ENCODE results near the gene APBA1.

APBA1 gene

DNA sequence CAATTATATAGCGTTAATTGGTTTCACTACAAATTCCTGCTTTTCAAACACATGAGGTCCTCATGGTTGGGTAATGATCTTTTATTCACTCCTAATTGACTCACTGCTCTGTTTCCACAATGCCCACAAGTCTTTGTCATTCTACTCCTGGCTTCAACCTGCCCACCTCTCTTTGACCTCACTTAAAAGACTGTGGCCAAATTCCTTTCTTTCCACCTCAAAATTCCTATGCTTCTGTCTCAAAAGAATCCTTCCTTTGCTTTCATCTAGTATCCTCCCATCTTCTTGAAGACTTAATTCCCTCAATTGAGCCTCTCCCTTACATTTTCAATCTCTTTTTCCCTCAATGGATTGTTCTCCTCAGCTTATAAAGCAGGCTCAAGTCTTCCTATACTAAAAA, 4.9 kb downstream of the APBA1 start:
- in situ Hi-C loops (cut with MboI; ENCODE audit: low pct_unique_long_range_greater_than_20kb, low sequenced_read_pairs), result loop anchor here (25.0 kb wide), 1 partner anchor 245 kb away; no protein-coding TSS in a partner anchor
- DNase-seq, result no peak

DNA sequence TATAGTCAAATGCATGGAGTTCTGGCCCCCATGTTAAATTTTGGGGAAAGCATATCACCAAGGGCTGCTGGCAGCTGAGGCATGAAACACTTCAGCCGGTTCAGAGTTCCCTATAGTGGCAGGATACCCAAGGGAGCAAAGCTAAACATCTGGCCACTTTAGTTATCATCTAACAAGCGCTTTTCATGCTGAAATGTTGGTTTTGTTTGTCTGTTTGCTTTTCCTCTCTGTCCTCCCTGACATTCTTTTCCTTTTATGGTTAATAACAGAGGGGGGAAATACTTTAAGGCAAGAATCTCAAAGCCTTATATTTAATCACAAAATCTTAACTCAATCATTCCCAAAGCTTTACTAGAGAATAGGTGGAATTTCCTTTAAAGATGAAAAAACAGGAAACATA, 11.9 kb downstream of the APBA1 start:
- no peak for DNase-seq
- in situ Hi-C loops (cut with MboI; ENCODE audit: low pct_unique_long_range_greater_than_20kb, low sequenced_read_pairs), result loop anchor here (25.0 kb wide), 1 partner anchor 252 kb away; no protein-coding TSS in a partner anchor

DNA sequence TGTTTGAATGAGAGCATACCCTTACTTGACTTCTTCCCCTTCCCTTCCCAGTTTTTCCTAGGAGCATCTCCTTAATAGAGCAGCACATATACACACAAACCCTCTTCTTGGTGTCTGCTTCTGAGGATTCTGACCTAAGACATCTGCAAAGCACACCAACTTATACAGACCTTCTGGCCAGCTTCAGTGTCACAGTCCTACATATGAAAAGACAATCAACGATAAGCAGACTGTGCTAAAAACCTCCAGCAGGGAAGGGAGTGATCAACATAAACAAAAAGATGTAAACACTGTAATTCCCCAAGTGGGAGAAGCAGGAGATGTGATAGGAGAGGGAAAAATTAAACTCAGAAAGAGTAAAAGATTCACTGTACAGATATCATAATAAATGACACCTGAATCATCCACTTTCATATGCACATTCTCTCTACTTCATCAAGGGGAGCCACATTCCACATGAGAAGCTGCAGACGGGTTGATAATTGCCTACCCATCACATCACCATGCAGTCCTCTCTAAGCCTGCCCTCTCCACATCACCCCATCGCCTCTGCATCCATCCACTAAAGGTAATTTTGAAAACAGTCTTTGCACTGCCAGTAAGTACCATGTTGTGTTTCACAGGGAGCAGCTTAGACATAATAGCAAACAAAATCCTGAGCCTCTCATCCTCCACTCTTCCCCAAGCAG, 13.0 kb downstream of the APBA1 start:
- DNase-seq, result no peak

DNA sequence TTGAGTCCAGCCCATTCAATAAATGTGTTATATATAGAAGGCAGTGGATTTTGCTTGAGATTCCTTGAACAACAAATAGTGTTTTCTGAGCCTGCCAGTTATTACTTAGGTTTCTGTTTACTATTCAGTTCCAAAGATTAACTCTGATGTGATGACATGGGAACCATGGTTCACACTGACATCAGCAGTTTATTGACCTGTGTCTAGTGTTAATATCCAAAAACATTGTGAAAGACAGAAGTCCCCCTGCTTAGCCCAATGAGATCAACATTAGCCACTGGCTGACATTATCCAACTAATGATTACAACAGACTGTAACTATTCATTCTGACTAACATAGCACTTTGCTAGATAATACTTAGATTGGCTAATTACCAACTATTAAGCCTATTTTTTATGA, 14.9 kb downstream of the APBA1 start:
- no peak for DNase-seq

More for the DNA sequence above, 13.0 kb downstream of the APBA1 start:
- in situ Hi-C loops (cut with MboI; ENCODE audit: low pct_unique_long_range_greater_than_20kb, low sequenced_read_pairs), result loop anchor here (25.0 kb wide), 1 partner anchor 253 kb away; no protein-coding TSS in a partner anchor

DNA sequence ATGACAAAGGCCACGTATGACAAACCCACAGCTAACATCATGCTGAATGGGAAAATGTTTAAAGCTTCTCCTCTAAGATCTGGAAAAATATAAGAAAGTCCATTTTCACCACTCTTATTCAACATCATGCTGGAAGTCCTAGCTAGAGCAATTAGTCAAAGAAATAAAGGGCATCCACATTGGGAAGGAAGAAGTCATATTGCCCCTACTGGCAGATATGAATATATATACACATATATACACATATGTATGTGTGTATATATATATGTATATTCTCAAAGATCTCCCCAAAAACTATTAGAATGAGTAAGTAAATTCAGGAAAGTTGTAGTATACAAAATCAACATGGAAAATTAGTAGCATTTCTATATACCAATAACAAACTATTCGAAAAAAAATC, 17.1 kb downstream of the APBA1 start:
- no peak for DNase-seq
- in situ Hi-C loops (cut with MboI; ENCODE audit: low pct_unique_long_range_greater_than_20kb, low sequenced_read_pairs), result loop anchor here (25.0 kb wide), 1 partner anchor 257 kb away; no protein-coding TSS in a partner anchor

More for the DNA sequence above, 14.9 kb downstream of the APBA1 start:
- in situ Hi-C loops (cut with MboI; ENCODE audit: low pct_unique_long_range_greater_than_20kb, low sequenced_read_pairs), result loop anchor here (25.0 kb wide), 1 partner anchor 255 kb away; no protein-coding TSS in a partner anchor

DNA sequence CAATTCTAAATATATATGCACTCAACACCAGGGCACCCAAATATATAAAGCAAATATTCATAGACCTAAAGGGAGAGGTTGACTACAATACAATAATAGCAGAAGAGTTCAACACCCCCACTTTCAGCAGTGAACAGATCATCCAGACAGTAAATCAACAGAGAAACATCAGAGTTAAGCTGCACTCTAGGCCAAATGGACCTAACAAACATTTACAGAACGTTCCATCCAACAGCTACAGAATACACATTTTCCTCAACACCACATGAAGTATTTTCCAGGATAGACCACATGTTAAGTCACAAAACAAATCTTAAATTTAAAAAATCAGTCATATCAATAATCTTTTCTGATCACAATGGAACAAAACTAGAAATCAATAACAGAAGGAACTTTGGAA, 18.9 kb downstream of the APBA1 start:
- no peak for DNase-seq
- in situ Hi-C loops (cut with MboI; ENCODE audit: low pct_unique_long_range_greater_than_20kb, low sequenced_read_pairs), result loop anchor here (25.0 kb wide), 1 partner anchor 259 kb away; no protein-coding TSS in a partner anchor

DNA sequence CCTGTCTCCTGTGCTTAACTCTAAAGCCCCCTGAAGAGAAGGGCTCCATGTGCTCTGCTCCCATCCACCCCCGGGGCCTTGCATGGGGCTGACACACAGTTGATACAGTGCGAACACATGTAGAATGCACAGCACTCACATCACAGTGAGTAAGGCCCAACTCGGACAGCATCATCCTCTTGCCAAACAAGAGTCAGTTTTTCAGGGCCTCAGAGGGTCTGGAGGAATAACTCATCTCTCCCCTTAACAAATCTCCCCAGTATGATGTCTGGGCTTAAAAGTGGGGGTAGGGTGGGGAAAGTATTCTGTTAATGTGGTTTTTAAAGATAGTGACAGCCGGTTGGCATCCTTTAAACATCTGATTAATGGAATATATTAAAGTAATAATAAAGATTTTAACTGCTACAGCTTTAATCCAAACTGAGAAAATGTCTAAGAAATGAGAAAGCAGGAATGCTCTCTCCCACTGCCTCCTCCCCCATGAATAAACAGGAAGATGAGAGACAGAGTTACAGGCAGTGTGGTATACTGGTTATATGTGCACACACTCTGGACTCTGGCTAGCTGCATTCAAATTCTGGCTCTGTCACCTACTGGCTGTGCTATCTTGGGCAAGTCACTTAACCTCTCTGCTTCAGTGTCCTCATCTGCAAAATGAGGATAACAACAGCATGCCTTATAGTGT, 22.5 kb downstream of the APBA1 start:
- DNase-seq, result no peak
- in situ Hi-C loops (cut with MboI; ENCODE audit: low pct_unique_long_range_greater_than_20kb, low sequenced_read_pairs), result loop anchor here (25.0 kb wide), 1 partner anchor 263 kb away; no protein-coding TSS in a partner anchor

DNA sequence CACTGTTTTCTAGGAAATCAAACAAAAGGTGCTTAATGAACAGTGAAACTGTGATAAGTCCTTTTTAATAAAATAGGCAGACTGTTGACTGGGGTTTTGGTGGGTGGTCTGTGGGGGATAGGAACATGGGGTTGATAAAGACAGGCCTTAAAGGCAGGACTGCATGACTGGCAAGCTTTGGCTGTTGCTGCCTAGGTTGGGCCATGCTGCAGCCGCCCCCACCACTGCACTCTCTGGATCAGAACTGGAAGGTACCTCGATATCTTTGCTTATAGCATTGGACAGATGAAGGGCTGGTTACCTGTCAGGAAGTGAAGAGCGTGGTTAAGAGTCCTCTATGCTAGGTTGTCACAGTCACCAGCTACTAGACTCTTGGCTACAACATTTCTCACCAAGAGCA, 24.4 kb downstream of the APBA1 start:
- in situ Hi-C loops (cut with MboI; ENCODE audit: low pct_unique_long_range_greater_than_20kb, low sequenced_read_pairs), result no loop called here
- no peak for DNase-seq

DNA sequence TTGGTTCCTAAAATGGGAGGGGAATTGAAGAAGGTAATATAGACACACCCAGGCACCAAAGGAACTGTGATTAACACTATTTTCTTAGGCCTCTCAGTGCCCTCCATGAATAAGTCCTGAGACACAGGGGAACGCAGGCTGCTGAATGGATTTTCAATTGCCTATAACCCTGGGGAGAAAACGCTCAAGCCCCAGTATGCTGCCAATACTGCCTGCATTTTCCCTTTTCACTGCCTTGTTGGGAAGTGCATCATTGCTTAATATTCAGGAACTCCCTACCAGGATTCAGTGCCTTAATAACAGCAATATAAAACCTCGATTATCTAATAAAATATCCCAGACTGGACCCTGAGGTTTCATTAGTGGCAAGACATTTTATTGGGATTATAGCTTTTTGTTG, 25.4 kb downstream of the APBA1 start:
- in situ Hi-C loops (cut with MboI; ENCODE audit: low pct_unique_long_range_greater_than_20kb, low sequenced_read_pairs), result no loop called here
- no peak for DNase-seq

DNA sequence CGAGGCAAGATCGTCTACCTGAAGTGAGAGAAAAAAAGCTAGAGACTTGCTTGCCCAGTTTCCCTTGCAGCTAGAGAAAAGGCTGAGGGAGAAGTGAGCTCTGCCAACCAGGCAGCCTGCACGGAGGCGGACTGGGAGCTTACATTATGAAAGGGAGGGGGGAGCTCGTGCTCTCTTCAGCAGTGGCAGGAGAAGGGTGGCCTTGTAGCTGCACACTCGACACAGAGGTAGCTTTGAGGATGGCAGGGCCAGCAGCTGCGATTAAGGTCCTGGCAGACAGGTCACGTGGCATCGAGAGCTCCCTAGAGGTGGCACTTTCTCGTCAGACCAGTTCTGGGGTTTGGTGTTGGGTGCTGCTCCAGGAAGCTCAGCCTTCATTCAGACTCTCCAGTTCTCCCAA, 26.7 kb downstream of the APBA1 start:
- DNase-seq, result no peak
- in situ Hi-C loops (cut with MboI; ENCODE audit: low pct_unique_long_range_greater_than_20kb, low sequenced_read_pairs), result no loop called here

DNA sequence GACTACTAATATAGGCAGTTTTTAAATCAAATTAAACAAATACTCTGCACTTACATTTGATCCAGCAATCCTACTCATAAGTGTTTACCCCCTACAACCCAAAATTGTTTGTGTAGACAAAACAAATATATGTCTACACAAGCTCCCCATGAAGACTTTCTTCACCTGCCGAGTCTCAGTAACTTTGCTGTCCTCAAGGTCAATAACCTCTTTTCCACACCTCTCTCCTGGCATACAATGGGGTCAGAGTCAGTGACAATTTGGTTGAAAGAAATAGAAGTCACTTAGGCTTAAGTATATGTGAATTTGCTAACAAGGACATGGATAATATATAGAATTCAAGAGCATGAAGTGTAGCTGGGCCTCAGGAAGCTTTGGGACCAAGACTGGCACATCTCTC, 29.1 kb downstream of the APBA1 start:
- DNase-seq, result no peak
- in situ Hi-C loops (cut with MboI; ENCODE audit: low pct_unique_long_range_greater_than_20kb, low sequenced_read_pairs), result no loop called here

DNA sequence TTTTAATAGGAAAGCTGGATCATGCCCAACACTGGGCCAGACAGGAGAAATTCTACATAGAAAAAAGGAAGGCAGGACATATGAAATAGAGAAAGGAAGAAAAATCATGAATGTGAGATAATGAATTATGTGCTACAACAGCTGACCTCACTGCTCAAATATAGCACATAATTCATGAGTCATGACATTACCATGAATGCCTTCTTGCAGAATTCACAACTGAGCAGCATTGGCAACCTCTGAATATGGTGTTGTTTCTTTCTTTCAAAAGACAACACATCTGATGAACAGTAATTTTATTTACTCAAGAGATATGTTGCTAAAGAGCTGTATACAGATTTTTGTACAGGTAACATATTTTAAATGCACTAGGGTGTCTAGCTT, 34.4 kb downstream of the APBA1 start:
- DNase-seq, result no peak
- in situ Hi-C loops (cut with MboI; ENCODE audit: low pct_unique_long_range_greater_than_20kb, low sequenced_read_pairs), result no loop called here

DNA sequence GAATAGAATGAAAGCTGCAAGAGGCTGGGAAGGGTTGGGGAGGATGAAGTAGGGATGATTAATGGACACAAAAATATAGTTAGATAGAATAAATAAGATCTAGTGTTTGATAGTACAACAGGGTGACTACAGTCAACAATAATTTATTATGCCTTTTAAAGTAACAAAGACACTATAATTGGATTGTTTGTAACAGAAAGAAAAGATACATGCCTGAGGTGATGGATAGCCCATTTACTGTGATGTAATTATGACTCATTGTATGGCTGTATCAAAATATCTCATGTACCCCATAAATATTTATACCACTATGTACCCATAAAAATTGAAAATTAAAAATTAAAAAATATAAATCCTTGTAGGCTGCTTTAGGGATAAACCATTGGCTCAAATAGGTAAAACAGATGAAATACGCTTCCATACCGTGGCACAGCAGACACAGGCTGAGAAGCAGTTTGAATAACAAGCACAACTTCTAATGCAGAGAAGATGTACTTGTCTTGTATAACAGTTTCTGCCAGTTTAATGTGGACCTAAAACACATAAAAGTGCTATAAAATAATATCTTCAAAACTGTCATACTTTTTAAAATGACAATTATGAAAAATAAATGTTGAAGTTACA, 34.9 kb downstream of the APBA1 start:
- in situ Hi-C loops (cut with MboI; ENCODE audit: low pct_unique_long_range_greater_than_20kb, low sequenced_read_pairs), result no loop called here
- no peak for DNase-seq

DNA sequence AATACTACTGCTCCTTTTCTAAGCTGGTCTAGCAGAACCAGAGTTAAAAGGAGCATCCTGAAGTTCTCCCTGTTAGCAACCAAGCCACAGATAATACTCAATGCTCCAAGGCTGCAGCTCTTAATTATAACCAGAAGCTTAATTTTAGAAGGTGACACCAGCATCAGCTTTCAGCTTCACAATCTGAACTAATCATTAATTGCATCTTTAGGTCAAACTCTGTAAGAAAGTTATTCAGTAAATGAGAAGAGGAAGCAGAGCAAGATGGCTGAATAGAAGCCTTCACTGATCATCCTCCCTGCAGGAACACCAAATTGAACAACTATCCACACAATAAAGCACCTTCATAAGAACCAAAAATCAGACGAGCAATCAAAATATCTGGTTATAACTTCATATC, 38.5 kb downstream of the APBA1 start:
- no peak for DNase-seq
- in situ Hi-C loops (cut with MboI; ENCODE audit: low pct_unique_long_range_greater_than_20kb, low sequenced_read_pairs), result no loop called here

DNA sequence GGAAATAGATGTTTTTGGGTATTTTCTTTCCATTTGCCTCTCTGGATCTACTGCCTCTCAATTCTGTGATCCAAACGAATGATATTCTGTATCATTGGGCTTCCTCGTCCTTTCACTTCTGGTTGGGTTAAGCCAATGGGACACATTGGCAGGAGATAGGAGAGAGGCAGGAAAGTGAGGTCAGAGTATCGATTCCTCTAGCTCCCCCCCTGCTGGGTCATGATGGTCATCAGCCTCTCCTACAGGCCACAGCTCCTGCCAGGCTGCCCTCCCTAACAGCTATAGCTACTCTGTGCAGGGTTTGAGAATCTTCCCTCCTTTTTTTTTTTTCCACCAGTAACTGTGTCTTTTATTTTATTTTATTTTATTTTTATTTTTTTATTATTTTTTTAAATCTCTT, 39.4 kb downstream of the APBA1 start:
- DNase-seq, result no peak
- in situ Hi-C loops (cut with MboI; ENCODE audit: low pct_unique_long_range_greater_than_20kb, low sequenced_read_pairs), result no loop called here

DNA sequence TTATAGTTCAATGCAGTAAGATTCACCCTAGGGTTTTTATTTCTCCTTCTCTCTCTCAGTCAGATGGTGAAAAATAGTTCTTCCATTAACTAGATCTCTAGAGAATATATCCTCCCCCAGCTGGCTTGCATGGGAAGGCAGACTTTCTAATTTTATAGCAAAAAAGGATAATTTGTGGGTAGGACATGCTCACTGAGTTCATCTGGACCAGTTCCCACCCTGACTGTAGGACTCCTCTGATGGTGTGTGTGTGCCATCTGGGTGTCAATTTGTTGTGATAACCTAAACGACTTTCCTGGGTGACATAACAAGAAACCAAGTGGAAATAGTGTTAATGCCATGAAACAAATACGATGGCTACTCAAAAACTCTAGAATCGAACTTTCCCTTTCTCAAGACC, 44.9 kb downstream of the APBA1 start:
- in situ Hi-C loops (cut with MboI; ENCODE audit: low pct_unique_long_range_greater_than_20kb, low sequenced_read_pairs), result no loop called here
- no peak for DNase-seq

DNA sequence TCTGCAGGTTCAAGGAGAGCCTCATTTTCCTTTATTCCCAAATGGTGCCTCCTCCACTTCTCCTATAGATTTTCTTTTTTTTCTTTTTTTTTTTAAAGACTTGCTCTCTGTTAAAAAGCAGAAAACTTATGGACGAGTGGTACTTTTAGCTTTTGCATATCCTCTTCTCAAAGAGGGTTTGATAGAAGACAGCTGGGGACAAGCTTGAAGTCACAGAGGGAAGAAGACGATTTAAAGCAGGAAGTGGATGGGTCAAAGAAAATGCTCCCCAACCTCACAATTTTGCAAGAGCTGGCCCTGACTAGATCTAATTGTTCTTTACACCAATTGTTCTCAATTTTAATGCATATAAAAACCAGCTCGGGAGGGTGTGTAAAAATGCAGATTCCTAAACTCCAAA, 48.9 kb downstream of the APBA1 start:
- no peak for DNase-seq
- in situ Hi-C loops (cut with MboI; ENCODE audit: low pct_unique_long_range_greater_than_20kb, low sequenced_read_pairs), result no loop called here

DNA sequence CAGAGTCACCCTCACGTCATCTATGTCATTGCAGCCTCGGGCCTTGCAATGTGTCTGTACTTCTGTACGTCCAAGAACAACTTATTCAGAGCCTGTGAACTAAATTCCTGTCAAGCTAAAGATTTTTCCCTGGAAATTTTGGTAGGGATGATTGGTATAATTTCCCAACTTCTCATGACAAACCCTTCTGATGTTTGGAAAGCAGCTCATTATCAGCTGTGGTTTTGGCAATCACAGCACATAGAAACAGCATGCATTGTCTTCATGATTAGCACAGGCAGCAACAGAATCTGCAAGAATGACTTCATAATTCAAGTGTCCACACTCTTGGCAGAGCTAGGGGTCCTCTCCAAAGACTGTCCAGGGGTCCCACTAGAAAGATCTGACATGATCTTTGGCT, 49.5 kb downstream of the APBA1 start:
- DNase-seq, result no peak
- in situ Hi-C loops (cut with MboI; ENCODE audit: low pct_unique_long_range_greater_than_20kb, low sequenced_read_pairs), result no loop called here

DNA sequence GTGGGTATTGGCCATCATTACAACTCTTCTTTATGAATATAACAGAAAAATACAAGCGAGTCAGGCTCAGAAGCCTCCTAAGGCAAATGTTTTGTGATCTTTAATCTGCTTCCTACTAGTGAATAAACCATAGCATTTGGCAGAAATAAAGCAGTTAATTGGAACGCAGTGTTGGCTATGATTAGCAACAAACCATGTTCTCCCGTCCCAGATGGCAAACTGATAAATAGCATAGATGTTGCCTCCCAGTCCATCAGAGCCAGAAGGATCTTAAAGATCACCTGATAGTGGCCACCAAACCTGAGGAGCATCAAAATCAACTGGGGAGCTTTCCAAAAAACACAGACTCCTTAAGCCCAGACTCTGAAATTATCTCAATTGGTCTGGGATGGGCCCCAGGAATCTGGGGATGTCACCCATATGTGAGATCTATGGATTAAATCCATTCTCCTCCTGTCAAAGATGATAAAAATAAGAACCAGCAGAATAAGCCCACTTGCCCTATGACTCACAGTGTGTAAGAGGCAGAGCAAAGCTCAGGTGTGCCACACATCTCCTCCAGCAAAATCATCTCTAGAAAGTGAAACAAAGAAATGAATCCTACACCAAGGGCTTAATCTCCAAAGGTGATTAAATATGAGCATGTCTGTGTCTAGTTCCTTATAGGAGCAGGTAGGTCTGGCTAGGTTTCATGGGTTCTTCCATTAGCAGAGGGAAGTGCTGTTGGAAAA, 50.3 kb downstream of the APBA1 start:
- in situ Hi-C loops (cut with MboI; ENCODE audit: low pct_unique_long_range_greater_than_20kb, low sequenced_read_pairs), result no loop called here
- DNase-seq, result no peak

DNA sequence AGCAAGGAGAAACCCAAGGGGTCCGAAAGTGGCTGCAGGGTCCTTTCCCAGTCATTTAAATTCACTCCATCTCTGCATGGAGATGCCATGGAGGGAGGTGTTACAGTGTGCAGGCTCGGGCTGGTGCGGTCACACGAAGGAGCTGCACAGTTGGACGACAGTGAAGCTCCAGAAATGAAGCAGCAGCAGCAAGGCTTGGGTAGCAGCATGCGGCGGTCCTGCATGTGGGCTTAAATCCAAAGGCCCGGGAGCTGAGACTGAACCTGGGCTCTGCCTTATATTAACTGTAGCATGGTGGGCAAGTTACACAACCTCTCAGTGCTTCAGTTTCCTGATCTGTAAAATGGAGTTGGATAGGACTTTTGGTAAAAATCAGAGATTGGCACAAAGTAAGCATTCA, 51.4 kb downstream of the APBA1 start:
- in situ Hi-C loops (cut with MboI; ENCODE audit: low pct_unique_long_range_greater_than_20kb, low sequenced_read_pairs), result no loop called here

More for the DNA sequence above, 51.4 kb downstream of the APBA1 start:
- DNase-seq, result no peak

All from KBM-7 (cell line).